K562 (cell line): ENCODE measurements around the gene UCP3. TPM values are rescaled to one million over a fixed set of nuclear protein-coding genes. Genes with fewer than 3 reads are reported as not detected.

Source experiments
- BRD4 ChIP-seq: fragments of 200-600 bp; sonication (generic); IDR thresholded peaks from 2 replicates; pipeline ENCODE4 v1.6.1; 2017; ENCODE audit warnings: inconsistent platforms
- CHD2 ChIP-seq: IDR thresholded peaks from 2 replicates; pipeline ENCODE4 v1.6.1; 2011; ENCODE audit warnings: low read depth, low read length
- CREB1 ChIP-seq, 2 experiments: sonication (generic) in 1 of 2; formaldehyde crosslinking in 1 of 2; IDR thresholded peaks; 2 replicates each; pipeline versions ENCODE4 v1.6.1 to v1.8.0; 2012 to 2022; ENCODE audit warnings: inconsistent platforms in 1 of 2, mild to moderate bottlenecking in 1 of 2, missing genetic modification reagents in 1 of 2, moderate library complexity in 1 of 2
- GABPA ChIP-seq: fragments of 200-800 bp; sonication (Bioruptor generic); conservative IDR thresholded peaks from 2 replicates; pipeline ENCODE4 v1.6.1; 2016; ENCODE audit warnings: low read depth, missing genetic modification characterization, missing compliant biosample characterization
- L3MBTL2 ChIP-seq: fragments of 450-650 bp; IDR thresholded peaks from 2 replicates; pipeline ENCODE4 v1.6.1; 2016; ENCODE audit warnings: mild to moderate bottlenecking, moderate library complexity
- RFX1 ChIP-seq: fragments of 450-650 bp; IDR thresholded peaks from 2 replicates; pipeline ENCODE4 v1.6.1; 2016; ENCODE audit warnings: mild to moderate bottlenecking, moderate library complexity
- SAP30 ChIP-seq: fragments of 200-600 bp; sonication (generic); IDR thresholded peaks from 2 replicates; pipeline ENCODE4 v1.6.1; 2012; ENCODE audit warnings: borderline replicate concordance, low read depth, mild to moderate bottlenecking, moderate library complexity, low read length, control low read depth, inconsistent platforms; ENCODE audit not compliant: insufficient read depth, poor library complexity, severe bottlenecking
- polyA plus RNA-seq, 8 experiments: library from polyadenylated mRNA; depleted of rRNA in 4 of 8; stranded (reverse) in 5 of 8; unstranded in 3 of 8; fragments of >200 nt; fragmentation: Nextera tagmentation in 2 of 8; fragmentation: Illumina TruSeq in 1 of 8; extraction: Ambion mirVana in 2 of 8; extraction: Trizol in 1 of 8; gene quantifications; 2 replicates each; pipeline versions ENCODE4 v1.2.1 to v1.2.3, GENCODE V29; 2011 to 2014; ENCODE audit warnings: inconsistent platforms in 1 of 8, missing spikeins in 1 of 8
- total RNA-seq, 7 experiments: library from RNA; depleted of rRNA in 6 of 7; stranded (reverse); fragments of >200 nt in 6 of 7; fragmentation: Illumina TruSeq in 2 of 7; extraction: Trizol in 2 of 7; gene quantifications; 2 replicates each; pipeline versions ENCODE4 v1.2.1 to v1.2.3, GENCODE V29; 2011 to 2021; ENCODE audit warnings: low replicate concordance in 1 of 7
- TF ChIP-seq, protein P1 (sequence below): sonication (generic); formaldehyde crosslinking; IDR thresholded peaks from 2 replicates; pipeline ENCODE4 v1.8.0; 2023; ENCODE audit warnings: mild to moderate bottlenecking, missing genetic modification reagents
- TF ChIP-seq, protein P2 (sequence below): fragments of 200-600 bp; sonication (generic); IDR thresholded peaks from one replicate; pipeline ENCODE4 v1.6.1; 2012; ENCODE audit warnings: mild to moderate bottlenecking, low read depth, low read length, inconsistent platforms

Gene UCP3
- total and polyA plus RNA-seq, 9 of the 15 experiments (the other 6 are each of a cell fraction or from before 2014, with no cell fraction given), result 0.05 to 0.65 (median 0.25) TPM; not detected in 2

DNA sequence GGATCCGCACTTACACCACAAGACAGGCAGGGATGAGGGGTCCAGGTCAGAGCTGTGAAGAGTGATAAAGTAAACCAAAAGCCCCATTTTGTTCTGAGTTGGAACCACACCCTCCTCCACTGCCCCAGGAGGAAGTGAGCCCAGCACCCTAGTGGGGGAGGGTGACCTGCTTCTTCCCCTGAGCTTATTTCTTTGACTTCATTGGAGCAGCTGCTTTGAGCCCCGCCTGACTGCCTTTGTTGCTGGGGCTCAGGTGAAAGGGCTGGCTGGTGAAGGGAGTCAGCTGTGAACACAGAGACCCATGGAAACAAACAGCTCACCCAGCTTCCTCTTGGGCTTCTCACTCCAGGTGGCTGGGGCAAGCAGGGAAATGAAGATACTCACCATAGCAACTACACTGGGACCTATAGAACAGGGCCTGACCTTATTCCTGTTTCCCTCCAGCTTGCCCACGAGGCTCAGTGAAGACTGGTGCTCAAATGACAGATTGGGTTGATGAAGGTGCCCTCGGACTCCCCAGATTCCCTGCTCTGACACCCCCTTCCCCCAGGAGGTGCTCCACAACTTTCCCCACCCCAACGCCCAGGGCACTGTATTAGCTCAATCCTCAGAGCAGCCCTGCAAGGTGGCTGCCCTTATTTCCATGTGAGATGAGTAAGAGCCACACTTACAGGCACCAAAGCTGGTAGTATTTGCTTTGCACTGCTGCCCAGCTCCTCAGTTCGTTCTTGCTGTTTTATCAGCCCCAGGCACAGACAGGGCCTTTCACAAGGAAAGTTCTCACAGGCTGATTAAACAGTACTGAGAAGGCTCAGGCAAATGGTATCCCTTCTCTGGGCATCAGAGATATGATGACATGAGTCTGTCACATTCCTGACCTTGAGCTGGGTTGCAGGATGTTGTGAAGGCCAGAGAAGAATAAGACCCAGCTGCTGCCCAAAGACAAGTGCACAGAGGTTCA lies 28.6 kb downstream of the UCP3 start (continued):
- TF ChIP-seq, protein P1, sequence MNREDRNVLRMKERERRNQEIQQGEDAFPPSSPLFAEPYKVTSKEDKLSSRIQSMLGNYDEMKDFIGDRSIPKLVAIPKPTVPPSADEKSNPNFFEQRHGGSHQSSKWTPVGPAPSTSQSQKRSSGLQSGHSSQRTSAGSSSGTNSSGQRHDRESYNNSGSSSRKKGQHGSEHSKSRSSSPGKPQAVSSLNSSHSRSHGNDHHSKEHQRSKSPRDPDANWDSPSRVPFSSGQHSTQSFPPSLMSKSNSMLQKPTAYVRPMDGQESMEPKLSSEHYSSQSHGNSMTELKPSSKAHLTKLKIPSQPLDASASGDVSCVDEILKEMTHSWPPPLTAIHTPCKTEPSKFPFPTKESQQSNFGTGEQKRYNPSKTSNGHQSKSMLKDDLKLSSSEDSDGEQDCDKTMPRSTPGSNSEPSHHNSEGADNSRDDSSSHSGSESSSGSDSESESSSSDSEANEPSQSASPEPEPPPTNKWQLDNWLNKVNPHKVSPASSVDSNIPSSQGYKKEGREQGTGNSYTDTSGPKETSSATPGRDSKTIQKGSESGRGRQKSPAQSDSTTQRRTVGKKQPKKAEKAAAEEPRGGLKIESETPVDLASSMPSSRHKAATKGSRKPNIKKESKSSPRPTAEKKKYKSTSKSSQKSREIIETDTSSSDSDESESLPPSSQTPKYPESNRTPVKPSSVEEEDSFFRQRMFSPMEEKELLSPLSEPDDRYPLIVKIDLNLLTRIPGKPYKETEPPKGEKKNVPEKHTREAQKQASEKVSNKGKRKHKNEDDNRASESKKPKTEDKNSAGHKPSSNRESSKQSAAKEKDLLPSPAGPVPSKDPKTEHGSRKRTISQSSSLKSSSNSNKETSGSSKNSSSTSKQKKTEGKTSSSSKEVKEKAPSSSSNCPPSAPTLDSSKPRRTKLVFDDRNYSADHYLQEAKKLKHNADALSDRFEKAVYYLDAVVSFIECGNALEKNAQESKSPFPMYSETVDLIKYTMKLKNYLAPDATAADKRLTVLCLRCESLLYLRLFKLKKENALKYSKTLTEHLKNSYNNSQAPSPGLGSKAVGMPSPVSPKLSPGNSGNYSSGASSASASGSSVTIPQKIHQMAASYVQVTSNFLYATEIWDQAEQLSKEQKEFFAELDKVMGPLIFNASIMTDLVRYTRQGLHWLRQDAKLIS (CRISPR knock-in tag), result 0 out of 2 replicates have a peak, but pooled peaks have one; percentile 55
- TF ChIP-seq L3MBTL2 (peak; percentile 65), GABPA (peak; percentile 47; the same call in 1 of the 2 replicates), CHD2 (peak; percentile 15; the same call in 1 of the 2 replicates), RFX1 (peak; percentile 87), BRD4 (no peak), CREB1 (IDR thresholded peaks at IDR 0.05) (no peak), CREB1 (CRISPR knock-in tag; IDR thresholded peaks at IDR 0.05) (0 out of 2 replicates have a peak, but pooled peaks have one; percentile 19), SAP30 (no peak)
- TF ChIP-seq, protein P2, sequence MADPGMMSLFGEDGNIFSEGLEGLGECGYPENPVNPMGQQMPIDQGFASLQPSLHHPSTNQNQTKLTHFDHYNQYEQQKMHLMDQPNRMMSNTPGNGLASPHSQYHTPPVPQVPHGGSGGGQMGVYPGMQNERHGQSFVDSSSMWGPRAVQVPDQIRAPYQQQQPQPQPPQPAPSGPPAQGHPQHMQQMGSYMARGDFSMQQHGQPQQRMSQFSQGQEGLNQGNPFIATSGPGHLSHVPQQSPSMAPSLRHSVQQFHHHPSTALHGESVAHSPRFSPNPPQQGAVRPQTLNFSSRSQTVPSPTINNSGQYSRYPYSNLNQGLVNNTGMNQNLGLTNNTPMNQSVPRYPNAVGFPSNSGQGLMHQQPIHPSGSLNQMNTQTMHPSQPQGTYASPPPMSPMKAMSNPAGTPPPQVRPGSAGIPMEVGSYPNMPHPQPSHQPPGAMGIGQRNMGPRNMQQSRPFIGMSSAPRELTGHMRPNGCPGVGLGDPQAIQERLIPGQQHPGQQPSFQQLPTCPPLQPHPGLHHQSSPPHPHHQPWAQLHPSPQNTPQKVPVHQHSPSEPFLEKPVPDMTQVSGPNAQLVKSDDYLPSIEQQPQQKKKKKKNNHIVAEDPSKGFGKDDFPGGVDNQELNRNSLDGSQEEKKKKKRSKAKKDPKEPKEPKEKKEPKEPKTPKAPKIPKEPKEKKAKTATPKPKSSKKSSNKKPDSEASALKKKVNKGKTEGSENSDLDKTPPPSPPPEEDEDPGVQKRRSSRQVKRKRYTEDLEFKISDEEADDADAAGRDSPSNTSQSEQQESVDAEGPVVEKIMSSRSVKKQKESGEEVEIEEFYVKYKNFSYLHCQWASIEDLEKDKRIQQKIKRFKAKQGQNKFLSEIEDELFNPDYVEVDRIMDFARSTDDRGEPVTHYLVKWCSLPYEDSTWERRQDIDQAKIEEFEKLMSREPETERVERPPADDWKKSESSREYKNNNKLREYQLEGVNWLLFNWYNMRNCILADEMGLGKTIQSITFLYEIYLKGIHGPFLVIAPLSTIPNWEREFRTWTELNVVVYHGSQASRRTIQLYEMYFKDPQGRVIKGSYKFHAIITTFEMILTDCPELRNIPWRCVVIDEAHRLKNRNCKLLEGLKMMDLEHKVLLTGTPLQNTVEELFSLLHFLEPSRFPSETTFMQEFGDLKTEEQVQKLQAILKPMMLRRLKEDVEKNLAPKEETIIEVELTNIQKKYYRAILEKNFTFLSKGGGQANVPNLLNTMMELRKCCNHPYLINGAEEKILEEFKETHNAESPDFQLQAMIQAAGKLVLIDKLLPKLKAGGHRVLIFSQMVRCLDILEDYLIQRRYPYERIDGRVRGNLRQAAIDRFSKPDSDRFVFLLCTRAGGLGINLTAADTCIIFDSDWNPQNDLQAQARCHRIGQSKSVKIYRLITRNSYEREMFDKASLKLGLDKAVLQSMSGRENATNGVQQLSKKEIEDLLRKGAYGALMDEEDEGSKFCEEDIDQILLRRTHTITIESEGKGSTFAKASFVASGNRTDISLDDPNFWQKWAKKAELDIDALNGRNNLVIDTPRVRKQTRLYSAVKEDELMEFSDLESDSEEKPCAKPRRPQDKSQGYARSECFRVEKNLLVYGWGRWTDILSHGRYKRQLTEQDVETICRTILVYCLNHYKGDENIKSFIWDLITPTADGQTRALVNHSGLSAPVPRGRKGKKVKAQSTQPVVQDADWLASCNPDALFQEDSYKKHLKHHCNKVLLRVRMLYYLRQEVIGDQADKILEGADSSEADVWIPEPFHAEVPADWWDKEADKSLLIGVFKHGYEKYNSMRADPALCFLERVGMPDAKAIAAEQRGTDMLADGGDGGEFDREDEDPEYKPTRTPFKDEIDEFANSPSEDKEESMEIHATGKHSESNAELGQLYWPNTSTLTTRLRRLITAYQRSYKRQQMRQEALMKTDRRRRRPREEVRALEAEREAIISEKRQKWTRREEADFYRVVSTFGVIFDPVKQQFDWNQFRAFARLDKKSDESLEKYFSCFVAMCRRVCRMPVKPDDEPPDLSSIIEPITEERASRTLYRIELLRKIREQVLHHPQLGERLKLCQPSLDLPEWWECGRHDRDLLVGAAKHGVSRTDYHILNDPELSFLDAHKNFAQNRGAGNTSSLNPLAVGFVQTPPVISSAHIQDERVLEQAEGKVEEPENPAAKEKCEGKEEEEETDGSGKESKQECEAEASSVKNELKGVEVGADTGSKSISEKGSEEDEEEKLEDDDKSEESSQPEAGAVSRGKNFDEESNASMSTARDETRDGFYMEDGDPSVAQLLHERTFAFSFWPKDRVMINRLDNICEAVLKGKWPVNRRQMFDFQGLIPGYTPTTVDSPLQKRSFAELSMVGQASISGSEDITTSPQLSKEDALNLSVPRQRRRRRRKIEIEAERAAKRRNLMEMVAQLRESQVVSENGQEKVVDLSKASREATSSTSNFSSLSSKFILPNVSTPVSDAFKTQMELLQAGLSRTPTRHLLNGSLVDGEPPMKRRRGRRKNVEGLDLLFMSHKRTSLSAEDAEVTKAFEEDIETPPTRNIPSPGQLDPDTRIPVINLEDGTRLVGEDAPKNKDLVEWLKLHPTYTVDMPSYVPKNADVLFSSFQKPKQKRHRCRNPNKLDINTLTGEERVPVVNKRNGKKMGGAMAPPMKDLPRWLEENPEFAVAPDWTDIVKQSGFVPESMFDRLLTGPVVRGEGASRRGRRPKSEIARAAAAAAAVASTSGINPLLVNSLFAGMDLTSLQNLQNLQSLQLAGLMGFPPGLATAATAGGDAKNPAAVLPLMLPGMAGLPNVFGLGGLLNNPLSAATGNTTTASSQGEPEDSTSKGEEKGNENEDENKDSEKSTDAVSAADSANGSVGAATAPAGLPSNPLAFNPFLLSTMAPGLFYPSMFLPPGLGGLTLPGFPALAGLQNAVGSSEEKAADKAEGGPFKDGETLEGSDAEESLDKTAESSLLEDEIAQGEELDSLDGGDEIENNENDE, result no peak
